ENCODE measurements around the gene SCNN1A.

DNA sequence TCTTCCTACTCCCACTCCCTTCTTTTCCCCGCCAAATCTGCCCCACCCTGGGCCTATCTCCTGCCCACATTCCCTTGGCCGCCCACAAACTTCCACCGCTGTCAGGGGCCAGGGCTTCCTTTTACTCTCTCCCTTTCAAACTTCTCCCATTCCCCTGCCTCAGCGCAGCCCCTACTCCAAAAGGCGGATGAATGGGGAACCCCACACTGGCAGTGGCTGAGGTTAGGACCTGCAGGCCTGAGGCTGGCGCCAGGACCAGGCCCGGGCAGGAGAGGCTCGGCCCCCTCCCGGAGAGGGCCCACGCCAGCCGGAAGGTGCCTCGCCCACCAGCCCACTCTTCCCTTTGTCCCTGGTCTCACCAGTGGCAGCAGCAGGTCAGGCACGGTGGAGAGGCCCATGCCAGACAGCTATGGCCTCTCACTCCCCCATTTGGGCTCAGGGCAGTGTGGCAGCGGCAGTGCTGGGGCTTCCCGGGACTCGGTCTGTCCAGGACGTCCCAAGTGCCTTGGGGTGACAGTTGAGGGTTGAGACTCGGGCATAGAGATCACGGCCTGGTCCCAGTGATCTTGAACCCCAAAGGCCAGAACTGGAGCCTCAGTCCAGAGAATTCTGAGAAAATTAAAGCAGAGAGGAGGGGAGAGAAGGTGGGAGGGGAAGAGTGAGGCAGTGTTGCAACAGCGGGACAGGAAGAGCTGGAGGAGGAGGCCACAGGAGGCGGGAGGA lies 33.8 kb downstream of the SCNN1A start, which contains the start of gene TNFRSF1A:
- TF ChIP-seq GATA2 (IDR thresholded peaks at IDR 0.05; ENCODE audit: low read depth, low read length) (no peak), GATA3 (IDR thresholded peaks at IDR 0.05; ENCODE audit: low read depth, low read length) (no peak)

Measured in SH-SY5Y (cell line).